ENCODE measurements around the gene NOSIP.

DNA sequence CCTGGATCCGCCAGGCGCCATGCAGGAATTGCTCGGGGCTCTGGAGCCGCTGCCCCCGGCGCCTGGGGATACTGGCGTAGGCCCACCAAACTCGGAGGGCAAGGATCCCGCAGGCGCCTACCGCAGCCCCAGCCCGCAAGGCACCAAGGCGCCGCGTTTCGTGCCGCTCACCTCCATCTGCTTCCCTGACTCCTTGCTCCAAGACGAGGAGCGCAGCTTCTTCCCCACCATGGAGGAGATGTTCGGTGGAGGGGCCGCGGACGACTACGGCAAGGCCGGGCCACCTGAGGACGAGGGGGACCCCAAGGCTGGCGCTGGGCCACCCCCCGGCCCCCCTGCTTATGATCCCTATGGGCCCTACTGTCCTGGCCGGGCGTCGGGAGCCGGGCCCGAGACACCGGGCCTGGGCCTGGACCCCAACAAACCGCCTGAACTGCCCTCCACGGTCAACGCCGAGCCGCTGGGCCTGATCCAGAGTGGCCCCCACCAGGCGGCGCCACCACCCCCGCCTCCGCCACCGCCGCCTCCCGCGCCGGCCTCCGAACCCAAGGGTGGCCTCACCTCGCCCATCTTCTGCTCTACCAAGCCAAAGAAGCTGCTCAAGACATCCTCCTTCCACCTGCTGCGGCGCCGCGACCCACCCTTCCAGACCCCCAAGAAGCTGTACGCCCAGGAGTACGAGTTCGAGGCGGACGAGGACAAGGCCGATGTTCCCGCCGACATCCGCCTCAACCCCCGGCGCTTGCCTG, 16.8 kb upstream of the NOSIP start:
- TF ChIP-seq POLR2AphosphoS5 (IDR thresholded peaks at IDR 0.05; ENCODE audit: low read depth, low read length), result no peak
- TF ChIP-seq FOXP2 (optimal IDR thresholded peaks at IDR 0.05; ENCODE audit: borderline replicate concordance, extremely low read depth, extremely low read length, insufficient read depth), result no peak
- no peak for TF ChIP-seq TAF1 (IDR thresholded peaks at IDR 0.05; ENCODE audit: borderline replicate concordance, insufficient read depth, low read length)
- TF ChIP-seq SIN3A (IDR thresholded peaks at IDR 0.05; ENCODE audit: borderline replicate concordance, insufficient read depth, low read length), result no peak
